Thymus (tissue), 11 donors: ENCODE data around the gene NXPH2. TPM values are rescaled to one million over a fixed set of nuclear protein-coding genes. Genes with fewer than 3 reads are reported as not detected.

Experiments
- DNase-seq, 9 donors: peaks; one replicate each; pipeline ENCODE4 v3.0.0-alpha.2; 2013; ENCODE audit warnings: low spot score in 9 of 9, low read depth in 6 of 9, missing footprints in 1 of 9
- H3K27ac ChIP-seq, 2 donors: one replicate each; pipeline ENCODE4 v1.5.1; 2013; ENCODE audit warnings: control low read depth in 1 of 2, low read depth in 1 of 2, low read length in 1 of 2, mild to moderate bottlenecking in 1 of 2, moderate library complexity in 1 of 2
- H3K27me3 ChIP-seq, 2 donors: one replicate each; pipeline ENCODE4 v1.5.1; 2013; ENCODE audit warnings: low read length in 1 of 2; ENCODE audit not compliant: control insufficient read depth in 2 of 2, insufficient read depth in 1 of 2
- H3K36me3 ChIP-seq, 2 donors: one replicate each; pipeline ENCODE4 v1.5.1; 2013; ENCODE audit warnings: low read length in 1 of 2, mild to moderate bottlenecking in 1 of 2, moderate library complexity in 1 of 2; ENCODE audit not compliant: control insufficient read depth in 2 of 2, insufficient read depth in 2 of 2
- H3K4me1 ChIP-seq, 2 donors: one replicate each; pipeline ENCODE4 v1.5.1; 2013; ENCODE audit warnings: low read length in 2 of 2; ENCODE audit not compliant: control insufficient read depth in 2 of 2, insufficient read depth in 2 of 2
- H3K4me3 ChIP-seq, 2 donors: one replicate each; pipeline ENCODE4 v1.5.1; 2013; ENCODE audit warnings: low read length in 2 of 2, control low read depth in 1 of 2, mild to moderate bottlenecking in 1 of 2
- H3K9me3 ChIP-seq, 2 donors: one replicate each; pipeline ENCODE4 v1.5.1; 2013; ENCODE audit warnings: low read length in 1 of 2, mild to moderate bottlenecking in 1 of 2; ENCODE audit not compliant: control insufficient read depth in 2 of 2, insufficient read depth in 1 of 2
- WGBS: extraction: QIAGEN DNeasy Blood & Tissue Kit; methylation state at CpG from one replicate; pipeline ENCODE4 v1.1.7; 2013; 5-methylcytosine and 5-hydroxymethylcytosine counted together
- polyA plus RNA-seq: library from polyadenylated mRNA; stranded (reverse); fragments of 200-250 nt; gene quantifications from one replicate; pipeline ENCODE4 v1.2.3, GENCODE V29; 2013
- total RNA-seq: library from RNA; stranded (reverse); fragments of 120-200 nt; gene quantifications from one replicate; pipeline ENCODE4 v1.2.4, GENCODE V29; 2013
- donor health status: healthy.

The NXPH2 gene
- total and polyA plus RNA-seq, 2 donors, result 0.07 to 1.3 TPM

DNA sequence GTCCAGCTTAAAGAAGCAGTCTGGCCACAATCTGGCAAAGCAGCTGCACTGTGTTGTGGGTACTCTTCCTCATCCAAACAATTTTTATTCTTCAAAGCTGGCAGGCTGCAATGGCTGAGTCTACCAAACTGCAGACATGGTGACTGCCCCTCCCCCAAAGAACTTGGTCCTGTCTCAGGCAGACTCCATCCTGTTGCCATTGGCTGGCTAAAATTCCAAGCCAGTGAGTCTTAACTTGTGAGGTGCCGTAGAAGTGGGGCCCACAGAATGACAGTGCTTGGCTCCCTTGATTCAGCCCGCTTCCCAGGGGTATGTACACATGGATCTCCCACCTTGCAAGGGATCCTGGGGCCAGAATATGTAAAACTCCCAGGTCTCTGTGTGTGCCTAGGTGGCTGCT is 14.5 kb upstream of the NXPH2 start:
- 98% methylated on average over 2 of the region's 2 CpGs for WGBS
- H3K36me3 ChIP-seq, result no peaks in the 10 kb centered on the region
- H3K4me1 ChIP-seq, result no peaks in the 10 kb centered on the region
- H3K27ac ChIP-seq, result no peak overlapping the region
- no peak overlapping the region for H3K4me3 ChIP-seq
- H3K27me3 ChIP-seq, result no peaks in the 10 kb centered on the region
- no peaks in the 10 kb centered on the region for H3K9me3 ChIP-seq
- DNase-seq, result no peak

DNA sequence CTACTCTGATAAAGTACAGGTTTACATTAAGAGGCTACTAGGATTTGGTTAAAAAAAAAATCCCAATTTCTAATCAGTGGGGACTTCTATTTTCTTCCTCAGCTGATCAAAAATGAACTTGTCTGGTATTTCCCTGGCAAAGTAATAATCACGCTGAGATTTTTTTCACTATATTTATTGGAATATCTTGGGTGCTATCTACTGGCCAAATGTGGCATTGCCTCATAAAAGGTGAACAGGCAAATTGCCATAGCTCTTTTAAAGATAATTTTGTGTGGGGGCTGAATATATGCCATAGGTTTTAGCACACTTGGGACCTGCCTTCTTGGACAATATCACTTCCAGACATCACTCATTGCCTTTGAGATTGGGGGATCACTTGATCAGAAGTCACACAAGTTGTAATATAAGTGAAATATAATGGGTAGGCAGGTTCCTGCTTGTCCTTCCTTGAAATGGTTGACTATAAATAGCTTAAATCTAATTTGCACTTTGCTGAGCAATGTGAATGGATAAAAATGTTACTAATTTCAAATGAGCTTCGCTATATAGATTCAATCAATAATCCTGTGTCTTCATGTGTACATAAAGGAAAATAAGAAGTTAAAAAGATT is 7.0 kb upstream of the NXPH2 start:
- H3K4me1 ChIP-seq, result no peaks in the 10 kb centered on the region
- WGBS, result 40% methylated on average over 2 of the region's 2 CpGs
- DNase-seq, result peak in 1 of 9 donors; percentile 13
- H3K27me3 ChIP-seq, result peaks cover 0 to 2% of the 10 kb centered on the region in 2 donors
- no peaks in the 10 kb centered on the region for H3K9me3 ChIP-seq
- H3K27ac ChIP-seq, result no peak overlapping the region
- no peak overlapping the region for H3K4me3 ChIP-seq
- H3K36me3 ChIP-seq, result no peaks in the 10 kb centered on the region

DNA sequence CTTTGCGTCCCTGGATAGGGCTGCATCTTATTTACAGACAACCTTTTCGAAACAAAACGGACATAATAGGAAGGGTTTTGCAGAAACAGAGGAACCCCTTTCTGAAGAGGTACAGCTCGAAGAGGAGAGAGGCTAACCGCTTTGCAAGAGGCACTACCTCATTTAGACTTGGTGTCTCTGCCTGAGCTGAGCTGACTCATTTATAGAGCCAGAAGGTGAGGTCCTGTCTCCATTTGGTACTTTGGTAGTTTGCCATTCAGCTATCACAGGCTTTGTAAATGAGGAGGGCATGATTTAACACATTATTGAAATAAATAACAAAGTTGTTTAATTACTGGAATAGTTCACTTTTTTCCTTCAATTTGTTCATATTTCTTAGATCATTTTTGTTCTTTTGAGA is 2.2 kb upstream of the NXPH2 start:
- no peaks in the 10 kb centered on the region for H3K36me3 ChIP-seq
- 90% methylated on average over 5 of the region's 5 CpGs for WGBS
- H3K27me3 ChIP-seq, result peaks cover 31 to 45% of the 10 kb centered on the region in 2 donors

DNA sequence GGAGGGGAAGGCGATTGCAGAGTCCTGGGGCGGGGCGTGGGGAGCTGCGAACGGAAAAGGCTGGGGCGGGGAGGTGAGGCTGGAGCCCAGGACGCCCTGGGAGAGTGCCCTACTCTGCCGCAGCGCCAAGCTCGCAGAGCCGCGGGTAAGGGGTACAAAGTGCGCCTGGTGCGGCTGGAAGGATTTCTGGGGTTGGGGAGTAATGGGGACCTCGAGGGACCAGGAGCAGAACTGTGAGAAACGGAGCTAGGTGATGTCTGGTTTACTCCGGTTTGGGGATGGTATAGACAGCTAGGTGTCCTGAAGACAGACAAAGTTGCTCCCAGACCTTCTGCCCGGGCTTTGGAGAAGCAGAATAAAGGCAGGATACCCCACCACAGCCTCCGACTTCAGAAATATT is 718 bp upstream of the NXPH2 start:
- H3K4me3 ChIP-seq, result no peak overlapping the region
- H3K27ac ChIP-seq, result no peak overlapping the region
- no peaks in the 10 kb centered on the region for H3K36me3 ChIP-seq
- H3K9me3 ChIP-seq, result no peaks in the 10 kb centered on the region
- WGBS, result 6% methylated on average over 19 of the region's 19 CpGs
- peaks cover 31 to 45% of the 10 kb centered on the region in 2 donors for H3K27me3 ChIP-seq
- H3K4me1 ChIP-seq, result no peaks in the 10 kb centered on the region
- no peak for DNase-seq

More for the DNA sequence above, 2.2 kb upstream of the NXPH2 start:
- H3K4me1 ChIP-seq, result no peaks in the 10 kb centered on the region
- no peak for DNase-seq
- no peak overlapping the region for H3K27ac ChIP-seq
- H3K4me3 ChIP-seq, result no peak overlapping the region
- H3K9me3 ChIP-seq, result no peaks in the 10 kb centered on the region

DNA sequence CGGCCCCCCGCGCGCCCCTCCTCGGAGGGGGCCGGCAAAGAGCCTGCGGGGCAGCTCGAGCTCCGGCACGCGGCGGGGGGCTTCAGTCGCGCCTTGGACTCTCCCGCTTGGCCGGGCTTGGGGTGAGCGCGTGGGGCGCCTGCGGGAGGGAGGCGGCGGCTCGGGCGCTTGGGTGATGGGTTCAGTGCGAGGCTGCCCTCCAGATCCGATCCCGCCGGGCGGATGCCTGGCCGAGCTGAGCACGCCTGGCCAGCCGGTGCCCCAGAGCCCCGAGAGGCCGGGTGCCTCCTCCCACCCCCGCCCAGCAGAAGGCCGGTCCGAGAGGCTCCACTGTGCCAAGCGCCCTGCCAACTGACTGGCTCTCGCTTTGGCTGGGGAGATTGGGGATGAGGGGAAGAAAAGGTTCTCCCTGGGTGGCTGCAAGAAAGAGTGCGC is 273 bp upstream of the NXPH2 start:
- Histone ChIP-seq H3K27me3 (peaks cover 31 to 45% of the 10 kb centered on the region in 2 donors), H3K4me3 (no peak overlapping the region), H3K36me3 (no peaks in the 10 kb centered on the region), H3K4me1 (no peaks in the 10 kb centered on the region), H3K9me3 (no peaks in the 10 kb centered on the region), H3K27ac (no peak overlapping the region)
- no peak for DNase-seq
- WGBS, result 3% methylated on average over 40 of the region's 40 CpGs

DNA sequence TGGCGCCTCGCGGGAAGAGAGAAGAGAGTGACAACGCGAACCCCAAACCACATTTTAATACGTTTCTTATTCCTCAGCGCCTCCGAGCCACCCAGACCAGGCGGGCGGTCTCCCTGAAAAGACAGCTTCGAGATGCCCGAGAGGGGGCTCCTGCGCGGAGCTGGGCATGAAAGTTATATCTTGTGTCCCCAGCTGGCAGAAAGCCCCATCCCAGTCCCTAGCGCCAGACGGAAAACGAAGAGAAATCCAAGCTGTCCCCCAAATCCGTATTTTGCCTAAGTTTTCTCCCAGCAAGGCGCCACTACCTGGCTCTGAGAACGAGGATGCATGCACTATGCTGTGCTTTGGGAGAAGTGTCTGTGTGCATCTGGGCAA is 797 bp downstream of the NXPH2 start:
- Histone ChIP-seq H3K27ac (no peak overlapping the region), H3K4me1 (no peaks in the 10 kb centered on the region), H3K4me3 (no peak overlapping the region), H3K27me3 (peaks cover 31 to 45% of the 10 kb centered on the region in 2 donors), H3K36me3 (no peaks in the 10 kb centered on the region), H3K9me3 (no peaks in the 10 kb centered on the region)
- 5% methylated on average over 20 of the region's 20 CpGs for WGBS
- DNase-seq, result no peak

DNA sequence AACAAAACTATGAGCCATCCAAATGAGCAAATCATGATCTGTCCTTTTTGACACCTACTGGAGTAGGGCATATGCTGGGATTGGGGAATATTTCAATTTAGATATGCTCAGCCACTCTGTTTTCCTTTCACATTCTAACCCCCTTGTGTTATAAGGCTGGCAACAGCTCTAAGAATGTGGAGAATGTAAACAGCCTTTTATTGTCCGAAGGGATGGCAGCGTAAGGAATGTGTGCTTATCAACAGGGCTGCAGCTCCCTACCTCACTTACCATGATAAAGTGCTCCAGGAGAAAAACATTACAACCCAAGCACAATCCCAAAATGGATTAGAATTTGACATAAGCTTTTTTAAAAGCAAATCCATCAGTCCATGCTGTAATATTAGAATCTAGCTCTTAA is 2.2 kb downstream of the NXPH2 start:
- no peak for DNase-seq
- H3K4me3 ChIP-seq, result no peak overlapping the region
- peaks cover 31 to 45% of the 10 kb centered on the region in 2 donors for H3K27me3 ChIP-seq
- WGBS, result 50% methylated on average over 2 of the region's 2 CpGs
- no peaks in the 10 kb centered on the region for H3K4me1 ChIP-seq
- H3K36me3 ChIP-seq, result no peaks in the 10 kb centered on the region
- no peaks in the 10 kb centered on the region for H3K9me3 ChIP-seq
- H3K27ac ChIP-seq, result no peak overlapping the region

DNA sequence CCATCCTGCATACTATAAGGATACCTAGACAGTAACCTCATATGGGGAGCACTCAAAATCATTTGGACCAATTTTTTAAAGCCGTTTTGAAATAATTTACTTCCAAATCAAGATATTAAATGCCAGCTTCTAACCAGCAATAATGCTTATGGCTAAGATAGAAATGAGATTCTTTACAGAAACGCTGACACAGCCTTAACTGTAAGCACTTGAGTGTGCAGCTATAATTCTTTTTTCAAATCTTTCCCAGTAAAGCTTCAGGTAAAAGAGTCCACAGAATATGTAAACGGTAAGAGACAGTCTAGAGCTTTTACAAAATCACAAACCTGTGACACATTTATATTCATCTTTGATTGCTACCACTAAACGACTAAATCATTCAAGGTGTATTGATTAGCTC is 4.5 kb downstream of the NXPH2 start:
- no peaks in the 10 kb centered on the region for H3K4me1 ChIP-seq

DNA sequence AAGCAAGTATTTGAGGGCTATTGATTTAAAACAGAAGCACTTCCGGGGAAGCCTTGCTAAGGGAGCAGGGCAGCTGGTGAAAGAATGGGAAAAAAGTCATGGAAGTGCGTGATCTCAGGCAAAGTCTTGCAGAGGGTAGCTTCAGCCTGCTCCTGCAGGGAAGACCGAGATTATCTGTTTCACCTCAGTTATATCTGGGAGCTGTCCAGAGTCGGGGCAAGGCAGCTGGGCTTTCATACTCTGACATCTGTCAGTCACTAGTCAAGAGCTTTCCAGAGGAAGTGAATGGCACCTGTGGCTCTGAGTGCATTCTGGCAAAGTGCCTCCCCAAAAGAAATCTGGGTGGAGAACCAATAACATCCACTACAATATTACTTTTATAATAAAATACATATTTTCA is 8.7 kb downstream of the NXPH2 start:
- Histone ChIP-seq H3K4me1 (no peaks in the 10 kb centered on the region), H3K36me3 (no peaks in the 10 kb centered on the region), H3K9me3 (no peaks in the 10 kb centered on the region), H3K27ac (no peak overlapping the region), H3K4me3 (no peak overlapping the region), H3K27me3 (no peaks in the 10 kb centered on the region)
- no peak for DNase-seq
- 87% methylated on average over 4 of the region's 4 CpGs for WGBS

More for the DNA sequence above, 4.5 kb downstream of the NXPH2 start:
- Histone ChIP-seq H3K9me3 (no peaks in the 10 kb centered on the region), H3K27me3 (peaks cover 20 to 30% of the 10 kb centered on the region in 2 donors), H3K27ac (no peak overlapping the region), H3K4me3 (no peak overlapping the region), H3K36me3 (no peaks in the 10 kb centered on the region)
- no peak for DNase-seq
- 89% methylated on average over 4 of the region's 4 CpGs for WGBS
